Retina (tissue), 1 donor: ENCODE data around the gene JARID2.
"Not testable (repeated sequence)": the region's sequence is repeated elsewhere in the genome, so short reads cannot be mapped to it uniquely, and the experiment has no call there.

ENCODE experiments used
- DNase-seq: peaks from one replicate; pipeline ENCODE4 v3.0.0-alpha.2; 2016

JARID2 gene

GRCh38 chr6:15530411-15530810 lies 284.5 kb downstream of the JARID2 start:
- no peak for DNase-seq

- no peak for DNase-seq
Observed at GRCh38 chr6:15531973-15532372, 286.1 kb downstream of the JARID2 start.

DNA sequence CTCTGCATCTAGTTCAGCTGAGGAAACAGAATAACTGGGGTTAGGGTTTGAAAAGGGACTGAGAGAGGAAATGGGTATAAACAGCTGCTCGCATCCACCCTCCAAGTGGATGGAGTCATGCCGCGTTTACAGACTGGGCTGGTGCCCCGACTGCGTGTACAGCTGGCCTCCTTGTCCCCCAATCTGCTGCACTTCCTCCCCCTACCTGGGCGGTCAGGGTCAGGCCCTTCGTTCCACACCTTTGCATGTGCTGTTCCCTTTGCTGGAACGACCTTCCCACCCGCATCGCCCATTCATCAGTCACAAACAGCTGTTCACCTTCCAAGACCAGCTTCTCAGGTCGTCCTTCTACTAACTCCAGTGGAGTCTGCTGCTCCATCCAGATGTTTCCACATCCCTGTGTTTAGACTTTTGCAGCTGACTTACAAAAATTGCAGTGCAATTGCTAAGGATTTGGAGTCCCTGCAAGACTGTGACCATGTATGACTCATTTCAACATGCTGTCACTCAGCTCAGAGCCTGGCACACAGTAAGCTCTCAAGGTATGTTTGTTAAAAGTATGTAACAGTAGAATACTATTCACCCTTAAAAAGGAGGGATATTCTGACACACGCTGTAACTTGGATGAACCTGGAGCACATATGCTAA lies 287.6 kb downstream of the JARID2 start:
- no peak for DNase-seq

DNA sequence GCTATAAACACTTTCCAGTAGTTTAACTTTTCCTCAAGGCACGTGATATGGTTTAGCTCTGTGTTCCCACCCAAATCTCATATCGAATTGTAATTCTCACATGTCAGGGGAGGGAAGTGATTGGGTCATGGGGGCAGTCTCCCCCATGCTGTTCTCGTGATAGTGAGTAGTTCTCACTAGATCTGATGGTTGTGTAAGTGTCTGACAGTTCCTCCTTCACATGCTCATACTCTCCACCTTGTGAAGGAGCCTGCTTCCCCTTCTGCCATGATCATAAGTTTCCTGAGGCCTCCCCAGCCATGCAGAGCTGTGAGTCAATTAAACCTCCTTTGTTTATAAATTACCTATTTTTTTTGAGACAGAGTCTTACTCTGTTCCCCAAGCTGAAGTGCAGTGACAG lies 289.1 kb downstream of the JARID2 start:
- DNase-seq: no peak

GRCh38 chr6:15535495-15536197 lies 289.8 kb downstream of the JARID2 start:
- DNase-seq: no peak

GRCh38 chr6:15536198-15536955 lies 290.5 kb downstream of the JARID2 start:
- no peak for DNase-seq

- DNase-seq: no peak
Observed at GRCh38 chr6:15538106-15538505, 292.2 kb downstream of the JARID2 start.

- DNase-seq: no peak
Observed at GRCh38 chr6:15538766-15539495, 293.1 kb downstream of the JARID2 start.

DNA sequence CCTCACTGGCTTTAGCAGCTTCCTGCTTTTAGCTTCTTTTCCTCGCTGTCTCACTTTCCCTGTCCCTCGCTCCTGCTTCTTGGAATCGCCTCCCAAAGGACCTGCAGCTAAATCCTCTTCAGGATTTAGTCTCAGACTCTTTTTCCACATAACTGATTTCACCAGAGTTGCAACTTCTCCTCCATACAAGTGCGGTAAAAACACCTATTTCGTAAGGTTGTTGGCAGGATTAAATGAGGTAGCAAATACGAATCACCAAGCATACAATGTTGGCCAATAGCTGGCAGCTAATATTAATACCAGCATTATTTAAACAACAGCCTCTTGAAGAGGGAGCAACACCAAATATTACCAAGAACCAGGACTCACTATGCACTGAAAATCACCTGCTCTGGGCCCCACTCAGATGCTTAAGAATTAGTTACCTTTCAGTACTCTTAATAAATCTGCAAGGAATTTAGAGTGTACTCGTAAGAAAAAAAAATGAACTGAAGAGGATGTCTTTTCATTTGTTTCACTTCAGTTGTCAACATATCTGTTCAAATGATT lies 293.9 kb downstream of the JARID2 start:
- no peak for DNase-seq

DNA sequence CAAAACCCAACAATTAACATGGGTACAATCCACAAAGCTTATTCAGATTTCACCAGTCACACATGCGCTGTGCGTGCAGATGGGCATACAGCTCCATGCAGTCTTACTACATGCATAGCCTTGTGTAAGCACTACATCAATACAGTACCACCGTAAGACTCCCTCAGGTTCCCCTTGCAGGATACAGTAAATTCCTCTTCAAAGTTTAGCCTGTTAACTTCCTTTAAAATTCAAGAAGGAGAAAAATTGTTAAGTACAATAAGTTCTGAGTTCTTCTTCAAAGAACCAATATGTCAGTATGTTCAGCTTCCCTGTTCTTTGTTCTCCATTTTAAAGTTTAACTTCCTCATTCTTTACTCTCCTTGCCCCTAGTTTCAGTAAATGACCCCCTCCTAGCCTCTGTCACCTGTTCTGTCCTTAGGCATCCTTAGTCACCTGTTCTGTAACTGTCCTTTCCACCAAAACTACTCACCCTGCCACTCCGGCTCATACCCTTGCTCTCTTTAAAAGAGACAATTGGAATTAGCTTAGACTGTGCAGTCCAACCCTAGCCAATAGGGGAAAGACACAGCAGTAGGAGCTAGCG lies 297.6 kb downstream of the JARID2 start:
- not testable (repeated sequence) for DNase-seq

GRCh38 chr6:15544321-15544900 lies 298.5 kb downstream of the JARID2 start:
- DNase-seq: no peak

DNA sequence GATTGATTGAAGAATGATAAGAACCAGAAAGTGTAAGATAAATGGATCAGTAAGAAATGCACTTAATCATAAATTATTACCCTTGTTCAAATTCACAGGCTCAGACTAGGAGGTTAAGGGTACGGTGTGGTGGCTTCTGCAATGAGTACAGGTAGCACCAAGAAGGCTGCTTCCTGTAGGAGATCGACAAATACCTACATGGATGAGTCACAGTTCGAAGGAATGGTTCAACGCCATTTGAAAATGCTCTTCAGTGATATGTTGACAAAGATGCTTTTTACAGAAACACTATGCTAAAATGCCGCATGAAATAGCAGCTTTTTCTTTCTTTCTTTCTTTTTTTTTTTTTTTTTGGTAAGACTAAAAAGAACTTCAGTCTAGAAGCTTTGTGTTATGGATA lies 300.7 kb downstream of the JARID2 start:
- DNase-seq: no peak

- no peak for DNase-seq
Observed at GRCh38 chr6:15547400-15547799, 301.5 kb downstream of the JARID2 start.

- no peak for DNase-seq
Observed at GRCh38 chr6:15549371-15549770, 303.5 kb downstream of the JARID2 start.

- DNase-seq: no peak
Observed at GRCh38 chr6:15550546-15551123, 304.8 kb downstream of the JARID2 start.

DNA sequence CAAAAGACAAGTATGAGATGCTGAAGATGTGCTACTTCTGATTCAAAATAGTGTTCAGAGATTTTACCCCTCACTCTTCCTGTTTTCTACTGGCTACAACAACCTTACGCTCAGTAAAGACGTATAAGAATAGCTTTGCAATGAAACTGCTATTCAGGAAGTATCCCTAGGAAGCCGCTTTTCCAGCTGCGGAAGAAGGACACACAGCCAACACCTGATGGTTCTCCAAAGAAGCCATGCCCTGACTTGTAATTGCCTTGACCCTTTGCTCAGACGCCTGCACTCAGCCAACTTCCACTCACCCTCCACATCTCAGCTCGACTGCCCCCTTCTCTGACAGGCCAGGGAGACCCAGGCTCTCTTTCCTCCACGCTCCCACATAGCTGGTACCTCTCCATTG lies 305.4 kb downstream of the JARID2 start:
- DNase-seq: no peak

GRCh38 chr6:15551798-15552197 lies 305.9 kb downstream of the JARID2 start:
- peak; percentile 63 for DNase-seq

DNA sequence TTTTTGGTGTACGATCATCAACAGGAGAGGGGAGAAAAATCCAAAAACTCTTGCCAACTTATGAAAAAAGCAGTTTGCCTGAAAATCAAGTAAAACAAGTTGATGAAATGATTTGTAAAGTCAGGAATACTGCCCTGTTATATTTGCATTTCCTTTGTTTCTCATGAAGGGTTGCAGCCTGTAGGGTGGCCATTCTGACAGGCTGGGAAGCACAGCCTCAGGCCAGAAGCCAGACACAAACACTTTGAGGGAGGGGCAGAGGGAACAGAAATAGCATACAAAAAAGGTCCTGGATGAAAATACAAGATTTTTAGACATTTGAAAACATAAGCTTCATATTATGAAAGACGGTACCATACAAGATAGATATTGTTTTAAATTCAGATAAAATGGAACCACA lies 307.2 kb downstream of the JARID2 start:
- no peak for DNase-seq

- DNase-seq: no peak
Observed at GRCh38 chr6:15553736-15554294, 307.9 kb downstream of the JARID2 start.

- no peak for DNase-seq
Observed at GRCh38 chr6:15554728-15555100, 308.8 kb downstream of the JARID2 start.
